IgD-negative memory B cell (primary cell): ENCODE measurements around the gene SLC25A13. TPM values are rescaled to one million over a fixed set of nuclear protein-coding genes. Genes with fewer than 3 reads are reported as not detected.
A peak's percentile ranks its signal among the peaks of the same experiment; 100 is the strongest.

Source experiments
- H3K27ac Mint-ChIP-seq, 3 donors: one replicate each; pipeline ENCODE4 v1.8.0; 2020 to 2022; ENCODE audit warnings: mild to moderate bottlenecking in 3 of 3, mixed read lengths in 3 of 3, moderate library complexity in 1 of 3
- H3K27me3 Mint-ChIP-seq: one replicate; pipeline ENCODE4 v1.8.0; 2021; ENCODE audit warnings: mixed read lengths
- H3K36me3 Mint-ChIP-seq: one replicate; pipeline ENCODE4 v1.8.0; 2020; ENCODE audit warnings: mild to moderate bottlenecking, mixed read lengths
- H3K4me1 Mint-ChIP-seq, 3 donors: one replicate each; pipeline ENCODE4 v1.8.0; 2020 to 2022; ENCODE audit warnings: mixed read lengths in 3 of 3, mild to moderate bottlenecking in 1 of 3
- H3K4me3 Mint-ChIP-seq, 4 donors: one replicate each; pipeline ENCODE4 v1.8.0; 2020 to 2022; ENCODE audit warnings: mild to moderate bottlenecking in 4 of 4, mixed read lengths in 4 of 4, moderate library complexity in 3 of 4
- H3K9me3 Mint-ChIP-seq, 3 donors: one replicate each; pipeline ENCODE4 v1.8.0; 2020 to 2021; ENCODE audit warnings: mixed read lengths in 3 of 3, mild to moderate bottlenecking in 1 of 3
- polyA plus RNA-seq: library from polyadenylated mRNA; unstranded; fragments of 300-500 nt; fragmentation: Illumina TruSeq; gene quantifications from one replicate; pipeline ENCODE4 v1.2.3, GENCODE V29; 2021

SLC25A13 gene
- polyA plus RNA-seq, 1 donor from 2014 or later = 15.0 TPM

GRCh38 chr7:96199421-96199820 lies 122.5 kb downstream of the SLC25A13 start:
- Mint-ChIP-seq H3K4me3 (no peak overlapping the region), H3K27ac (no peak overlapping the region), H3K4me1 (no peaks in the 10 kb centered on the region), H3K36me3 (peaks cover 10% of the 10 kb centered on the region), H3K27me3 (no peaks in the 10 kb centered on the region), H3K9me3 (no peaks in the 10 kb centered on the region)

DNA sequence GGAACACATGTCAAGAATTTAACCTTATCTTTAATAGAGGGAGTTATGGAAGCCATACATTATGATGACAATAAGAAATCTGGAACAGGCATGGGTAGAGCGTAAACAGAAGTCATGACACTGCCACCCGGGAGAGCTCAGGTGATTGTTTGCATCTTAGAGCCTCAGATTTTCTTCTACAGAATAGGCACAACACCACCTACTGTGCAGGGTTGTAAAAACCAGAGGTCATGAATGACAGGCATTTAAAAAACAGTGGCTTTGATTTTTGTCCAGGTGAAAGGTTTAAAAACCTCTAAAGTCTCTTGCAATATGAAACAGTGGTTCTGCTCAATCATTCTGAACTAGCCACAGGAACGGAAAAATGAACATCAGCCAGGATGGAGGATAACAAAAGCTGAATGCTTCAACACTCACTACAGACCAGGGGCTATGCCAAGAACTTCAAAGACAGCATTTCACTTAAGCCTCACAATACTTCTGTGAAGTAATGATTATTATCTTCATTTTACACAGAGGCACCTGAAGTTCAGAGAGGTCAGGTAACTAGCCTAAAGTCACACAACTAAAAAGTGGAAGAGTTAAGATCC lies 123.8 kb downstream of the SLC25A13 start:
- H3K9me3 Mint-ChIP-seq = no peaks in the 10 kb centered on the region
- no peaks in the 10 kb centered on the region for H3K27me3 Mint-ChIP-seq
- H3K27ac Mint-ChIP-seq = no peak overlapping the region
- H3K4me3 Mint-ChIP-seq = no peak overlapping the region
- no peaks in the 10 kb centered on the region for H3K4me1 Mint-ChIP-seq
- peaks cover 10% of the 10 kb centered on the region for H3K36me3 Mint-ChIP-seq

- no peak overlapping the region for H3K4me3 Mint-ChIP-seq
- H3K9me3 Mint-ChIP-seq = no peaks in the 10 kb centered on the region
- no peaks in the 10 kb centered on the region for H3K27me3 Mint-ChIP-seq
- H3K36me3 Mint-ChIP-seq = peaks cover 19% of the 10 kb centered on the region
- peaks cover 0 to 1% (median 0%) of the 10 kb centered on the region in 3 donors for H3K4me1 Mint-ChIP-seq
- H3K27ac Mint-ChIP-seq = no peak overlapping the region
These were observed 125.2 kb downstream of the SLC25A13 start for GRCh38 chr7:96196676-96197075.

- Mint-ChIP-seq H3K4me3 (no peak overlapping the region), H3K9me3 (no peaks in the 10 kb centered on the region), H3K27ac (no peak overlapping the region), H3K4me1 (peaks cover 0 to 4% (median 0%) of the 10 kb centered on the region in 3 donors), H3K27me3 (no peaks in the 10 kb centered on the region), H3K36me3 (peaks cover 30% of the 10 kb centered on the region)
These were observed 132.6 kb downstream of the SLC25A13 start for GRCh38 chr7:96189129-96189820.

GRCh38 chr7:96188591-96188991 lies 133.3 kb downstream of the SLC25A13 start:
- H3K9me3 Mint-ChIP-seq = no peaks in the 10 kb centered on the region
- H3K4me3 Mint-ChIP-seq = no peak overlapping the region
- H3K27me3 Mint-ChIP-seq = no peaks in the 10 kb centered on the region
- no peak overlapping the region for H3K27ac Mint-ChIP-seq
- H3K4me1 Mint-ChIP-seq = peaks cover 0 to 4% (median 0%) of the 10 kb centered on the region in 3 donors
- peaks cover 26% of the 10 kb centered on the region for H3K36me3 Mint-ChIP-seq

DNA sequence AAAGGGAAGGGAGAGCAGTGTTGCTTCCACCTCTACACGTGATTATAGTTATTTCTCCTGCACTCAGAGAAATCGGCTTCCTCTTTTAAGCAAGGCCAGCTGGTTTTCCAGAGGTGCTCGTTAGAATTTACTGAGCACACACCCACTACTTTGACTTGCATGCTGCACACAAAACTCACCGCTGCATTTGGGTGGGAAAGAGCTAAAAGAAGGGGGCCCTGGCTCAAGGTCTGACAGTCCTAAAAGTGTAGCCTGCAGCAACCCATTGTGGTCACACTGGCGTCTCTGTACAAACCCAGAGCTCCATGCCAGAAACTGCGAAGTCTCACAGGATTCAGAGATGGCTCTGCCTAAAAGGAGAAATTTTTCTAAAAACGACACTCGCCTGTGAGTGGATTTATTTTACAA lies 133.7 kb downstream of the SLC25A13 start:
- peaks cover 26% of the 10 kb centered on the region for H3K36me3 Mint-ChIP-seq
- no peak overlapping the region for H3K27ac Mint-ChIP-seq

GRCh38 chr7:96187735-96188134 lies 134.2 kb downstream of the SLC25A13 start:
- Mint-ChIP-seq H3K27ac (no peak overlapping the region), H3K9me3 (no peaks in the 10 kb centered on the region), H3K4me3 (no peak overlapping the region), H3K4me1 (peaks cover 0 to 4% (median 0%) of the 10 kb centered on the region in 3 donors), H3K36me3 (peaks cover 26% of the 10 kb centered on the region), H3K27me3 (no peaks in the 10 kb centered on the region)

More for the DNA sequence above, 133.7 kb downstream of the SLC25A13 start:
- Mint-ChIP-seq H3K4me1 (peaks cover 0 to 4% (median 0%) of the 10 kb centered on the region in 3 donors), H3K4me3 (no peak overlapping the region), H3K27me3 (no peaks in the 10 kb centered on the region), H3K9me3 (no peaks in the 10 kb centered on the region)

DNA sequence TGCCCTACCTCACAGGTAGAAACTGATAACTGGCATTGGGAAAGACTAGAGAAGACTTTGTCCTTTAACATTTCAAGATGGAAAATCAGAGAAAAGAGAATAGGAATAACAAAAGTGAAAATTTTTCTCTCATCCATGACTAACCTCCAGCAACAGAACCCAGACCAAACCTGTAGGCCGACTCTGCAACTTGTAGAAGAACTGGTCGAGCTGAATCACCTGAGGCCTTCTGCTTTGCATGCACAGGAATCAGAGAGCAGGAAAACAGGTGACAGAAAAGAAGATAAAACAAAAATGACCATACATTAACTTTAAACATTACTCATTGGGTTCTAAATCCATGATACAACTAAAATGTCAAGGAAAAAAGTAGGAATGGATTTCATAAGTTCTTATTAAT lies 137.1 kb downstream of the SLC25A13 start:
- peaks cover 0 to 2% (median 0%) of the 10 kb centered on the region in 3 donors for H3K4me1 Mint-ChIP-seq
- peaks cover 12% of the 10 kb centered on the region for H3K36me3 Mint-ChIP-seq
- H3K9me3 Mint-ChIP-seq = no peaks in the 10 kb centered on the region
- no peaks in the 10 kb centered on the region for H3K27me3 Mint-ChIP-seq
- H3K27ac Mint-ChIP-seq = no peak overlapping the region
- H3K4me3 Mint-ChIP-seq = no peak overlapping the region

DNA sequence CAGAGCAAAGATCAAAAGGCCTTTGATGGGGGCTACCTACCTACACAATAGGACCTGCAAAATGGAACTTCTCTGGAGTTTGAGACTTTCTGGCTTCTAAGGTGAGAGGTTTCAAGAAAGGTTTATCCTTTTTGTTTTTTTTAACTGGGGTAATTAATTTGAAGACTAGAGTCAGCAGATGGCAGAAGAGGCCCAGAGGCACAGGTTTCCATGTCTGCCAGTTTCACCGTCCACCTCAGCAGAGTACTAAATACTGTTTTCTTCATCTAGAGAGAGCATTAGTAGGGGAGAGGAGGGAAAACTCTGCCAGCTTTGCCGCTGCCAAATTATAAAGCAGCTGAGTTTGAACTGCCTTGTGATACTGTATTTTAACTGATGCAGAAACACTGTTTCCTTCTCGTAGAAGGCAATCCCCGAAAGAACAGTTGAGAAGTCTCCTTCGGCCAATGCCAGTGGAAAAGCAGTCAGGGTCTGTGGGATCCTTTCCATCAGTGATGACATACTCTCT lies 138.7 kb downstream of the SLC25A13 start:
- Mint-ChIP-seq H3K27ac (no peak overlapping the region), H3K27me3 (no peaks in the 10 kb centered on the region), H3K4me3 (no peak overlapping the region), H3K36me3 (peaks cover 17% of the 10 kb centered on the region), H3K4me1 (no peaks in the 10 kb centered on the region), H3K9me3 (no peaks in the 10 kb centered on the region)

- Mint-ChIP-seq H3K4me3 (no peak overlapping the region), H3K4me1 (no peaks in the 10 kb centered on the region), H3K36me3 (peaks cover 14% of the 10 kb centered on the region), H3K9me3 (no peaks in the 10 kb centered on the region), H3K27me3 (no peaks in the 10 kb centered on the region), H3K27ac (no peak overlapping the region)
These were observed 139.3 kb downstream of the SLC25A13 start for GRCh38 chr7:96182424-96183158.

GRCh38 chr7:96181174-96181573 lies 140.7 kb downstream of the SLC25A13 start:
- Mint-ChIP-seq H3K36me3 (peaks cover 16% of the 10 kb centered on the region), H3K27me3 (no peaks in the 10 kb centered on the region), H3K4me1 (no peaks in the 10 kb centered on the region), H3K27ac (no peak overlapping the region), H3K4me3 (no peak overlapping the region), H3K9me3 (no peaks in the 10 kb centered on the region)

DNA sequence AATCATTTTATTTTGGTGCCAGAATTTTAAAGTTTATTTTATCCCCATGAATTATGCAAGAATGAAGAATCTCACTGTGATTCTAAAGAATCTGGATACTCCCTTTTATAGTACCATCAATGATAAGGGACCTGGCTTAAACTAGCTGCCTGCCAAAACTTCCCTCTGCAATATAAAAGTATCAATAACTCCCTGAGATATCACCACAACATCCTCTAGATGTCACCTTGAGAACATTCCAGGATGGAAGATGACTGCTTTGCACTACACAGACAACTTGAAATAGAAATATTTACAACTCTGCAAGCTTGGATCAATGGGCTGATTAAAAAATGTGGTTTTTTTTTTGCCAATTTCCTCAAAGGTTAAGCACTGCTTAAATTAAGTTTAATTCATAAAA lies 142.1 kb downstream of the SLC25A13 start:
- no peak overlapping the region for H3K27ac Mint-ChIP-seq
- H3K27me3 Mint-ChIP-seq = no peaks in the 10 kb centered on the region
- peaks cover 20% of the 10 kb centered on the region for H3K36me3 Mint-ChIP-seq
- H3K4me3 Mint-ChIP-seq = no peak overlapping the region
- no peaks in the 10 kb centered on the region for H3K9me3 Mint-ChIP-seq
- H3K4me1 Mint-ChIP-seq = no peaks in the 10 kb centered on the region

- Mint-ChIP-seq H3K4me3 (no peak overlapping the region), H3K27me3 (no peaks in the 10 kb centered on the region), H3K4me1 (no peaks in the 10 kb centered on the region), H3K9me3 (no peaks in the 10 kb centered on the region), H3K27ac (no peak overlapping the region), H3K36me3 (peaks cover 16% of the 10 kb centered on the region)
These were observed 142.6 kb downstream of the SLC25A13 start for GRCh38 chr7:96179341-96179740.

DNA sequence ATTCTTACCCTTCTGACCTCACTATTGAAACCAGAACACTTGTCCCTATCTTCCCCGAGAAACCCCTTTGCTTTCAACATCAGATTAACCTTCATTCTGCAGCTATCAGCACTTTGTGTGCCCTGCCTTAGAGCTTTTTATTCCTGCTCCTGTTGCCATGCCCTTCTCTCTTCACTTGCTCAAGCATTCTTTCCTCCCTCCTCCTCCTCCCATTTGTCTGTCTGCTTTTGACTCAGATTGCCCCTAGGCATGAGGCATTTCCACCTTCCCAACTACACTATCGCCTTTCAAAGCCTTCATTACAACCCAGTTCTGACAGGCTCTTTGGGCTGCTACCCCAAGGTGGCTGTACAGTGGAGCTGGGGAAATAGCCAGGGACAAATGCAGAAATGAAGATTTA lies 143.3 kb downstream of the SLC25A13 start:
- Mint-ChIP-seq H3K27ac (peak overlapping the region in 1 of 3 donors; percentile 70), H3K27me3 (no peaks in the 10 kb centered on the region), H3K36me3 (peaks cover 16% of the 10 kb centered on the region), H3K9me3 (no peaks in the 10 kb centered on the region), H3K4me1 (no peaks in the 10 kb centered on the region), H3K4me3 (no peak overlapping the region)

- H3K9me3 Mint-ChIP-seq = no peaks in the 10 kb centered on the region
- H3K36me3 Mint-ChIP-seq = peaks cover 16% of the 10 kb centered on the region
- no peaks in the 10 kb centered on the region for H3K27me3 Mint-ChIP-seq
- no peak overlapping the region for H3K27ac Mint-ChIP-seq
- H3K4me3 Mint-ChIP-seq = no peak overlapping the region
- H3K4me1 Mint-ChIP-seq = no peaks in the 10 kb centered on the region
These were observed 144.5 kb downstream of the SLC25A13 start for GRCh38 chr7:96177353-96177752.
